ENCODE data around the gene TK2. TPM values are rescaled to one million over a fixed set of nuclear protein-coding genes. Genes with fewer than 3 reads are reported as not detected.
"Not testable (repeated sequence)": the region's sequence is repeated elsewhere in the genome, so short reads cannot be mapped to it uniquely, and the experiment has no call there.

TK2 gene
- total RNA-seq, 1 donor from 2014 or later: 11.5 TPM

DNA sequence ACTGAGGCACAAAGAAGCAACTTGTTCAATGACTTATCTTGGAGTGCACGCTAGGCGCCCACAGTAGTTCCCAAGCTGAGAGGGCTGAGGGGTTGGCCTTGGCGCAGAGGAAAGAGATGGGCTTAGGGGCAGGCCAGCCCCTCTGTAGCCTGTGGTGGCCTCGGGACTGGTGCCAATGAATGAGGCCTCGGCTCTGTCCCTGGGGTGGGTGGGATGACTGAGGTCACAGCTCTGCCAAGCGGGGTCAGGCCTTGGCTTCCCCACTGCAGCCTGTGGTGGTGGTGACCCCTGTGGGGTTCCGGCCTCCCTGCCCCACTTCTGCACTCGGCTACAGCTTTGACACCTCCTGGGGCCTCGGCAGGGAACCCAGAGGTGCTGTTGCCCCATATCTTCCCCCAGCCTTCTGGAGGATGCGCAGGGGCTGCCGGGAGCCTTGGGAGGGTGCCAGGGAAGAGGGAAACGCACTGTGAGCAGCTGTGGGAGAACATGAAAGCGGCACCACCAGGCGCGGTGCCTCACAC is 76.8 kb downstream of the TK2 start:
- Histone ChIP-seq H3K36me3 (ENCODE audit: control insufficient read depth in 3 of 3, insufficient read depth in 3 of 3, low read length in 3 of 3) (no peaks in the 10 kb centered on the region), H3K4me1 (ENCODE audit: control insufficient read depth in 3 of 3, insufficient read depth in 3 of 3, low read length in 3 of 3) (peaks cover 0 to 2% (median 0%) of the 10 kb centered on the region in 3 donors), H3K4me3 (ENCODE audit: low read length in 3 of 3) (no peak overlapping the region), H3K27ac (ENCODE audit: low read depth, low read length) (no peak overlapping the region), H3K9ac (ENCODE audit: low read depth in 1 of 3, low read length in 3 of 3) (no peak overlapping the region), H3K9me3 (ENCODE audit: control insufficient read depth in 3 of 3, low read length in 3 of 3) (no peaks in the 10 kb centered on the region), H3K27me3 (ENCODE audit: control insufficient read depth in 3 of 3, insufficient read depth in 3 of 3, low read length in 3 of 3) (peaks cover 18 to 23% (median 19%) of the 10 kb centered on the region in 3 donors)

DNA sequence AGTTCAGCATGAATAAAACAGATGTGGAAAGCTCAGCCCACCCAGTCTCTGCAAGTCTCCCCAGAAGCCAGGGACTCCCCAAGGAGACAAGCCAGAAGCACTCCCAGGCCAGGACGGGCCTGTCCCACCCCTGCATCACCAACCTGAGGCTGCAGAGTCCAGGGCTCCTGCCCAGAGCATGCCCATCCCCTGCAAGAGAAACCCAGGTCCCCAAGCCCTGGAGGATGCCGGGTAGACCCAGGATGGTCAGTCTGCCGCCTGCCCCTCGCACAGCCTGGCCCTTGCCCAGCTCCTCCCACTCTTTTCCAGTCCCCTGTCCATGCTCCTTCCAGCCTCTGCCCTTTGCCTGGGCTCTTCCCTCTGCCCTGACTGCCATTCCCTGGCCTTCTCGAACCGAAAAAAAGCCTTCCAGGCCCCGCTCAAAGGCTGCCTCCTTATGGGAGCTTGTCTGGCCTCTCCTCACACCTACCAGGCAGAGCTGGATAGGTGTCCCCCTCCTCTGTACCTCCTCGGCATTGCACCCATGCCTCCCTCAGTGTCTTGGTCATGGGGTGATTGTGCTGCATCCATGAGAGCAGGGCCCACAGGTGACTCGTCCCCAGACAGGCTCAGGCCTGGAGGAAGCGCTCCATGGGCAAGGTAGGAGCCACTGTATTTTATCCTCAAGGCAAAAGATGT is 78.1 kb downstream of the TK2 start:
- H3K4me3 ChIP-seq (ENCODE audit: low read length in 3 of 3): no peak overlapping the region
- H3K4me1 ChIP-seq (ENCODE audit: control insufficient read depth in 3 of 3, insufficient read depth in 3 of 3, low read length in 3 of 3): peaks cover 0 to 2% (median 0%) of the 10 kb centered on the region in 3 donors
- H3K9ac ChIP-seq (ENCODE audit: low read depth in 1 of 3, low read length in 3 of 3): no peak overlapping the region
- H3K36me3 ChIP-seq (ENCODE audit: control insufficient read depth in 3 of 3, insufficient read depth in 3 of 3, low read length in 3 of 3): no peaks in the 10 kb centered on the region
- no peaks in the 10 kb centered on the region for H3K9me3 ChIP-seq (ENCODE audit: control insufficient read depth in 3 of 3, low read length in 3 of 3)
- no peak overlapping the region for H3K27ac ChIP-seq (ENCODE audit: low read depth, low read length)
- H3K27me3 ChIP-seq (ENCODE audit: control insufficient read depth in 3 of 3, insufficient read depth in 3 of 3, low read length in 3 of 3): peaks cover 9 to 12% (median 12%) of the 10 kb centered on the region in 3 donors

DNA sequence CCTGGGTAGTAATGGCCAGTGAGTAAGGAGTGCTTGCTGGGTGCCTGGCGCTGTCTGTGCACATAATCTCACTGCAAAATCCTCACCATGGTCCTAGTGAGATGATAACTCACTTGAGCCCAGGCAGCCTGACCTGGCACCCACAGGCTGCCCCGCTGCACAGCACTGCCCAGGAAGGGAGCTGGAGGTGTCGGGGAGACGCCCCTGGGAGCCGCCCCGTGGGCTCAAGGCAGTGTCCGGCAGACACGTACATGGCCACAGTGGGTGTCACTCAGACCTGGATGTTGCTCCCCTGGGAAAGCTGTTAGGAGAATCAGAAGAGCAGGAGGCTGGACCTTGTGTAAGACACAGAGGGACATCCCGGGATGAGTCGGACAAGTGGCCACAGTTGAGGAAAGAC is 78.7 kb downstream of the TK2 start:
- no peak overlapping the region for H3K4me3 ChIP-seq (ENCODE audit: low read length in 3 of 3)
- H3K9me3 ChIP-seq (ENCODE audit: control insufficient read depth in 3 of 3, low read length in 3 of 3): no peaks in the 10 kb centered on the region
- H3K27me3 ChIP-seq (ENCODE audit: control insufficient read depth in 3 of 3, insufficient read depth in 3 of 3, low read length in 3 of 3): peaks cover 6 to 8% (median 6%) of the 10 kb centered on the region in 3 donors
- H3K27ac ChIP-seq (ENCODE audit: low read depth, low read length): no peak overlapping the region
- no peak overlapping the region for H3K9ac ChIP-seq (ENCODE audit: low read depth in 1 of 3, low read length in 3 of 3)
- peaks cover 0 to 2% (median 0%) of the 10 kb centered on the region in 3 donors for H3K4me1 ChIP-seq (ENCODE audit: control insufficient read depth in 3 of 3, insufficient read depth in 3 of 3, low read length in 3 of 3)
- no peaks in the 10 kb centered on the region for H3K36me3 ChIP-seq (ENCODE audit: control insufficient read depth in 3 of 3, insufficient read depth in 3 of 3, low read length in 3 of 3)

DNA sequence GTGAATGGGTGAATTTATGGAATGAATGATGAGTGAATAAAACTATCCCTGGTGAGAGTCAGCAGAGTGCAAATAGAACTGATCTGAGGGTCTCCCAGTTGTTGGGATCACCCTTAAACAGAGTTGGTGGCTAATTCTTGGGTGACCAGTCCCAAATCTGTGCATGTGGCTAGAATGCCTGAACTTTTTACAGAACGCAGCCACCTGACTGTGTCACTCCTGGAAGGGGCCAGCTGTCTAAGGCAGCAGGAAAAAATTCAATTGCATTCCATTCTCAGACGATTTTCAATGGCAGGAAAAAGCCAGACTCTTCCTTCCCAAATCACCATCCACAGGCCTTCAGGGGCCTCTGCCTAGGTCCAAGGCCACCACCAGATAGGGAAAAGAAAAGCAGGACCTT is 79.4 kb downstream of the TK2 start:
- Histone ChIP-seq H3K4me3 (ENCODE audit: low read length in 3 of 3) (no peak overlapping the region), H3K4me1 (ENCODE audit: control insufficient read depth in 3 of 3, insufficient read depth in 3 of 3, low read length in 3 of 3) (peaks cover 0 to 2% (median 0%) of the 10 kb centered on the region in 3 donors), H3K9ac (ENCODE audit: low read depth in 1 of 3, low read length in 3 of 3) (no peak overlapping the region), H3K27me3 (ENCODE audit: control insufficient read depth in 3 of 3, insufficient read depth in 3 of 3, low read length in 3 of 3) (peaks cover 4 to 6% (median 5%) of the 10 kb centered on the region in 3 donors), H3K36me3 (ENCODE audit: control insufficient read depth in 3 of 3, insufficient read depth in 3 of 3, low read length in 3 of 3) (no peaks in the 10 kb centered on the region), H3K9me3 (ENCODE audit: control insufficient read depth in 3 of 3, low read length in 3 of 3) (no peaks in the 10 kb centered on the region), H3K27ac (ENCODE audit: low read depth, low read length) (no peak overlapping the region)

DNA sequence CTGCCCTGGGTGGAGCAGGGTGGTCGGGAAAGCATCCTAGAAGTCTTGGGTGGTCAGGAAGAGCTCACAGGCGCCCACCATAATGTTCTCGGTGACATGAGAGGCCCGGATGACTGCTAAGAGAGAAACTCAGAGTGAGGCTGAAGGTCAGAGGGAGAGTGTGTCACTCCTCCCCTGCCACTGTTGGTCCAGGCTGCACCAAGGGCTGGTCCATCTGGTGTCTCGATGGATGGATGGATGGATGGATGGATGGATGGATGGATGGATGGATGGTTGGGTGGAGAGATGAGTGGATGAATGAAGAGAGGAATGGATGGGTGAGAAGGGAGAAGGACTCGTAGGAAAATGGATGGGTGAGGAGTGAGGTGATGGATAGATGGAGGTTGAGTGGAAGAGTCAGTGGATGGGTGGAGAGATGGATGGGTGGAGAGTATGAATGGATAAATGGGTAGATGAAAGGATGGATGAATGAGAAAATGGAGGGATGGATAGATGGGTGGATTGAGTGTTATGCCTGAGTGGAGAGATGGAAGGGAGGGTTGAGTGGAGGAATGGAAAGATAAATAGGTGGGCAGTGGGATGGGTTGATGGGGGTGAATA is 79.9 kb downstream of the TK2 start:
- H3K36me3 ChIP-seq (ENCODE audit: control insufficient read depth in 3 of 3, insufficient read depth in 3 of 3, low read length in 3 of 3): no peaks in the 10 kb centered on the region
- H3K27me3 ChIP-seq (ENCODE audit: control insufficient read depth in 3 of 3, insufficient read depth in 3 of 3, low read length in 3 of 3): peaks cover under 1 to 6% (median 1%) of the 10 kb centered on the region in 3 donors
- no peak overlapping the region for H3K27ac ChIP-seq (ENCODE audit: low read depth, low read length)
- H3K4me3 ChIP-seq (ENCODE audit: low read length in 3 of 3): no peak overlapping the region
- H3K4me1 ChIP-seq (ENCODE audit: control insufficient read depth in 3 of 3, insufficient read depth in 3 of 3, low read length in 3 of 3): no peaks in the 10 kb centered on the region
- H3K9ac ChIP-seq (ENCODE audit: low read depth in 1 of 3, low read length in 3 of 3): no peak overlapping the region
- H3K9me3 ChIP-seq (ENCODE audit: control insufficient read depth in 3 of 3, low read length in 3 of 3): no peaks in the 10 kb centered on the region

DNA sequence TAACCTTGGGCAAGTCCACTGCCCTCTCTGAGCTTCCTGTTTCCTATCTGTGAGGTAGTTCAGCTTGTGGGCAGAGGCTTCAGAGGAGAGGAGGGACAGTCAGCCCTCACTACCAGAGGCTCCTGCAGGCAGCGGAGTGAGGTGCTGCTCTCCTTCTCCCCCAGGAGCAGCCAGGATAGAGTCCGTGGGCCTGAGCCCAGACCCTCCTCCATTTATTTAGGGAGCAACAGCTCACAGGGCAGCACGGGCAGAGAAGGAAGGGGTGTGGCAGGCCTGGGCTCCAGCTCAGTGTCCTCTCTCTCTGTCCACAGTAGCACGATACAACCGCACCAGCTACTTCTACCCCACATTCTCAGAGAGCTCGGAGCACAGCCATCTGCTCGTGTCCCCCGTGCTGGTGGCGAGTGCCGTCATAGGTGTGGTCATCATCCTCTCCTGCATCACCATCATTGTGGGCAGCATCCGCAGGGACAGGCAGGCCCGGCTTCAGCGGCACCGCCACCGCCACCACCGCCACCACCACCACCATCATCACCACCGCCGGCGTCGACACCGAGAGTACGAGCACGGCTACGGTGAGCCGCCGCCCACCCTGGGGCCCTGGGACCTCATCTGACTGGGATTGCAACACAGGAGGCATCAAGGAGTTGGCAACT is 80.5 kb downstream of the TK2 start:
- Histone ChIP-seq H3K4me1 (ENCODE audit: control insufficient read depth in 3 of 3, insufficient read depth in 3 of 3, low read length in 3 of 3) (no peaks in the 10 kb centered on the region), H3K27ac (ENCODE audit: low read depth, low read length) (no peak overlapping the region), H3K9me3 (ENCODE audit: control insufficient read depth in 3 of 3, low read length in 3 of 3) (no peaks in the 10 kb centered on the region), H3K36me3 (ENCODE audit: control insufficient read depth in 3 of 3, insufficient read depth in 3 of 3, low read length in 3 of 3) (no peaks in the 10 kb centered on the region), H3K9ac (ENCODE audit: low read depth in 1 of 3, low read length in 3 of 3) (no peak overlapping the region), H3K4me3 (ENCODE audit: low read length in 3 of 3) (no peak overlapping the region), H3K27me3 (ENCODE audit: control insufficient read depth in 3 of 3, insufficient read depth in 3 of 3, low read length in 3 of 3) (peaks cover 0 to 6% (median 0%) of the 10 kb centered on the region in 3 donors)

DNA sequence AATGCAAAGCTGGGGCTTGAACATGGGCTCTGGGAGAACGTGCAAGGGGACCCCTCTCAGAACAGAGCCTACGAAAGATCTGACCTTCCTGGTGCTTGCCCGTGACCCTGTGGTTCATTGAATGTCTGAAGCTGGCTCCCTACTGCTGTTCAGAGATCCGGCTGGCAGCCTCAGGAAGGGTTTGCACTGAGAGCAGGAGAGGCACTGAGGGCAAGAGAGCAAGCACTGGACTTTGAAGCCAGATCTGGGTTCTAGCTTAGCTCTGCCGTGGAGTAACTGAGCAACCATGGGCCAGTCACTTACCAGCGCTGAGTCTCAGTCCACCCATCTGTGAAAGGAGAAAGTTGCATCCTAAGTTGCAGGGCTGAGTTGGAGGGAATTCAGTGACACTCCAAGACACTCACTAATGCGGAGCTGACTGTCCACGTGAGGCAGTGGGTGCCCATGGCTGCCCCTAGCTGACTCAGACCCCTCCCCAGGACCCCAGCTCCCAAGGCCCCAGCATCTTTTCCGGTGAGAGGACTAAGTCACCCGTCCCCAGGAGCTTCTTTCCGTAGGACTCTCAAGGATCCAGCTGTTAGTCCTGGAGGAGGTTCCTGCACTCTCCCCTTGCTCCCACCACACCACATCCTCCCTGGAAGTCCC is 81.5 kb downstream of the TK2 start:
- H3K4me3 ChIP-seq (ENCODE audit: low read length in 3 of 3): no peak overlapping the region
- H3K9me3 ChIP-seq (ENCODE audit: control insufficient read depth in 3 of 3, low read length in 3 of 3): no peaks in the 10 kb centered on the region
- no peaks in the 10 kb centered on the region for H3K36me3 ChIP-seq (ENCODE audit: control insufficient read depth in 3 of 3, insufficient read depth in 3 of 3, low read length in 3 of 3)
- H3K4me1 ChIP-seq (ENCODE audit: control insufficient read depth in 3 of 3, insufficient read depth in 3 of 3, low read length in 3 of 3): no peaks in the 10 kb centered on the region
- peaks cover 0 to 6% (median 0%) of the 10 kb centered on the region in 3 donors for H3K27me3 ChIP-seq (ENCODE audit: control insufficient read depth in 3 of 3, insufficient read depth in 3 of 3, low read length in 3 of 3)
- H3K9ac ChIP-seq (ENCODE audit: low read depth in 1 of 3, low read length in 3 of 3): no peak overlapping the region
- H3K27ac ChIP-seq (ENCODE audit: low read depth, low read length): no peak overlapping the region

DNA sequence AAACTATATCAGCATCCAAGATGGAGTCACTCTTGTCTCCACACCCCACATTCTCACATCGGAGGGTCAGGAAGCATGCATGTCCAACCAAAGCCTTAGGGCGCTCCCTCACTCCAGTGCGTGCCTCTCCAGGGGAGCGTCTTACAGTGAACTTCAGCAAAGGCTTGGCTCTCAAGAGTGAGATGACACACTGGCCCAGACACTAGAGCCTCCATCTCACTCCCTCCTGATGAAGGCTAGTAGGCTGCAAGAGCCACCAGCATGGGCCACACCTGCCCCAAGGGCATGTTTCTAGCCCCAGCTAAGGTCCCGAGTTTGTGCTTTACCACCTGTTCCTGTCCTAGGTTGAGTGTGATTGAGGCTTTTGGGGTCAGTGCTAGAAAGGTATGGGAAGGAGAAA is 82.3 kb downstream of the TK2 start:
- H3K27ac ChIP-seq (ENCODE audit: low read depth, low read length): no peak overlapping the region
- no peak overlapping the region for H3K4me3 ChIP-seq (ENCODE audit: low read length in 3 of 3)
- no peaks in the 10 kb centered on the region for H3K4me1 ChIP-seq (ENCODE audit: control insufficient read depth in 3 of 3, insufficient read depth in 3 of 3, low read length in 3 of 3)
- H3K9ac ChIP-seq (ENCODE audit: low read depth in 1 of 3, low read length in 3 of 3): no peak overlapping the region
- no peaks in the 10 kb centered on the region for H3K9me3 ChIP-seq (ENCODE audit: control insufficient read depth in 3 of 3, low read length in 3 of 3)
- peaks cover 0 to 6% (median 0%) of the 10 kb centered on the region in 3 donors for H3K27me3 ChIP-seq (ENCODE audit: control insufficient read depth in 3 of 3, insufficient read depth in 3 of 3, low read length in 3 of 3)
- H3K36me3 ChIP-seq (ENCODE audit: control insufficient read depth in 3 of 3, insufficient read depth in 3 of 3, low read length in 3 of 3): no peaks in the 10 kb centered on the region

DNA sequence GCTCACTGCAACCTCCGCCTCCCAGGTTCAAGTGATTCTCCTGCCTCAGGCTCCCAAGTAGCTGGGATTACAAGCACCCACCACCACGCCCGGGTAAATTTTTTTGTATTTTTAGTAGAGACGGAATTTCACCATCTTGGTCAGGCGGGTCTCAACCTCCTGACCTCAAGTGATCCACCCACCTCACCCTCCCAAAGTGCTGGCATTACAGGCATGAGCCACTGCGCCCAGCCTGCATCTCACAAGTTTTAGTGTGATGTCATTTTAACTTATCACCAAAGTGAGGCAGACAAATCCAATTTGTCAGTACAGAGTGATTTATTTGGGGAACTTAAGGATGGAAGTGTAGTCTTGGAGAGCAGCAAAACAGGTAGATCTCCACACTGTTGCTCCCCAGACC is 83.3 kb downstream of the TK2 start:
- H3K9ac ChIP-seq (ENCODE audit: low read depth in 1 of 3, low read length in 3 of 3); H3K27ac ChIP-seq (ENCODE audit: low read depth, low read length); H3K4me1 ChIP-seq (ENCODE audit: control insufficient read depth in 3 of 3, insufficient read depth in 3 of 3, low read length in 3 of 3); H3K9me3 ChIP-seq (ENCODE audit: control insufficient read depth in 3 of 3, low read length in 3 of 3); H3K27me3 ChIP-seq (ENCODE audit: control insufficient read depth in 3 of 3, insufficient read depth in 3 of 3, low read length in 3 of 3); H3K4me3 ChIP-seq (ENCODE audit: low read length in 3 of 3); H3K36me3 ChIP-seq (ENCODE audit: control insufficient read depth in 3 of 3, insufficient read depth in 3 of 3, low read length in 3 of 3): not testable (repeated sequence)

Measured in skeletal muscle tissue (tissue), 4 donors.